Measurements from ENCODE around the gene GPA33.

GPA33 gene

GRCh38 chr1:167110586-167110985, 20.4 kb upstream of the GPA33 start:
- no peak for ATAC-seq
- TF ChIP-seq PPARA (CRISPR knock-in tag; IDR thresholded peaks at IDR 0.05; ENCODE audit: borderline replicate concordance) = no peak
- no peak for TF ChIP-seq POU6F1 (CRISPR knock-in tag; IDR thresholded peaks at IDR 0.05; ENCODE audit: borderline replicate concordance, low read depth)
- no peak for TF ChIP-seq OSR1 (CRISPR knock-in tag; IDR thresholded peaks at IDR 0.05)
- no peak for TF ChIP-seq CSRNP3 (CRISPR knock-in tag; IDR thresholded peaks at IDR 0.05)
- TF ChIP-seq ZFP30 (CRISPR knock-in tag; IDR thresholded peaks at IDR 0.05) = no peak
- TF ChIP-seq CREB5 (CRISPR knock-in tag; IDR thresholded peaks at IDR 0.05; ENCODE audit: low read depth) = no peak

- ATAC-seq = no peak
- TF ChIP-seq ESRRG (CRISPR knock-in tag; IDR thresholded peaks at IDR 0.05) (no peak), GLIS3 (CRISPR knock-in tag; IDR thresholded peaks at IDR 0.05) (no peak), POU6F1 (CRISPR knock-in tag; IDR thresholded peaks at IDR 0.05; ENCODE audit: borderline replicate concordance, low read depth) (no peak), CSRNP3 (CRISPR knock-in tag; IDR thresholded peaks at IDR 0.05) (no peak), OSR1 (CRISPR knock-in tag; IDR thresholded peaks at IDR 0.05) (no peak), ZFP30 (CRISPR knock-in tag; IDR thresholded peaks at IDR 0.05) (no peak), CREB5 (CRISPR knock-in tag; IDR thresholded peaks at IDR 0.05; ENCODE audit: low read depth) (no peak), TSHZ2 (CRISPR knock-in tag; IDR thresholded peaks at IDR 0.05) (no peak), ZFP3 (CRISPR knock-in tag; IDR thresholded peaks at IDR 0.05) (no peak)
Measured at GRCh38 chr1:167109125-167109524, 18.9 kb upstream of the GPA33 start.

GRCh38 chr1:167107456-167107855, 17.3 kb upstream of the GPA33 start:
- no peak for ATAC-seq
- TF ChIP-seq ZFP30 (CRISPR knock-in tag; IDR thresholded peaks at IDR 0.05) (no peak), POU6F1 (CRISPR knock-in tag; IDR thresholded peaks at IDR 0.05; ENCODE audit: borderline replicate concordance, low read depth) (no peak), TCF4 (CRISPR knock-in tag; IDR thresholded peaks at IDR 0.05; ENCODE audit: borderline replicate concordance) (no peak), CSRNP3 (CRISPR knock-in tag; IDR thresholded peaks at IDR 0.05) (no peak), TSHZ2 (CRISPR knock-in tag; IDR thresholded peaks at IDR 0.05) (no peak), ZFP3 (CRISPR knock-in tag; IDR thresholded peaks at IDR 0.05) (no peak), ISL1 (CRISPR knock-in tag; IDR thresholded peaks at IDR 0.05) (no peak), OSR1 (CRISPR knock-in tag; IDR thresholded peaks at IDR 0.05) (no peak), CSDC2 (CRISPR knock-in tag; IDR thresholded peaks at IDR 0.05) (no peak), ZC3H10 (CRISPR knock-in tag; IDR thresholded peaks at IDR 0.05) (no peak), CREB5 (CRISPR knock-in tag; IDR thresholded peaks at IDR 0.05; ENCODE audit: low read depth) (no peak), ESRRG (CRISPR knock-in tag; IDR thresholded peaks at IDR 0.05) (no peak)
